Effector memory CD4-positive, alpha-beta T cell (primary cell): ENCODE results near the gene GBA2.

Experiments
- DNase-seq, 3 donors: peaks; one replicate each; pipeline ENCODE4 v3.0.0-alpha.2; 2020
- H3K27ac ChIP-seq: 2 replicates; pipeline ENCODE4 v1.7.0; 2013; ENCODE audit warnings: mild to moderate bottlenecking, low read length, moderate library complexity; ENCODE audit not compliant: insufficient read depth, poor library complexity, severe bottlenecking
- H3K27me3 ChIP-seq: replicated peaks from 2 replicates; pipeline ENCODE4 v1.7.0; 2013; ENCODE audit warnings: mild to moderate bottlenecking, low read length; ENCODE audit not compliant: insufficient read depth, control insufficient read depth, poor library complexity, severe bottlenecking
- H3K36me3 ChIP-seq: 2 replicates; pipeline ENCODE4 v1.7.0; 2013; ENCODE audit warnings: mild to moderate bottlenecking, low read length, moderate library complexity; ENCODE audit not compliant: control insufficient read depth, insufficient read depth
- H3K4me1 ChIP-seq: 2 replicates; pipeline ENCODE4 v1.7.0; 2013; ENCODE audit warnings: low read length, mild to moderate bottlenecking; ENCODE audit not compliant: control insufficient read depth, insufficient read depth, poor library complexity, severe bottlenecking
- H3K4me3 ChIP-seq: 2 replicates; pipeline ENCODE4 v1.7.0; 2013; ENCODE audit warnings: low read length, low read depth, mild to moderate bottlenecking; ENCODE audit not compliant: insufficient read depth, poor library complexity, severe bottlenecking
- H3K9me3 ChIP-seq: 2 replicates; pipeline ENCODE4 v1.7.0; 2013; ENCODE audit warnings: mild to moderate bottlenecking, low read length, moderate library complexity; ENCODE audit not compliant: control insufficient read depth

The GBA2 gene

DNA sequence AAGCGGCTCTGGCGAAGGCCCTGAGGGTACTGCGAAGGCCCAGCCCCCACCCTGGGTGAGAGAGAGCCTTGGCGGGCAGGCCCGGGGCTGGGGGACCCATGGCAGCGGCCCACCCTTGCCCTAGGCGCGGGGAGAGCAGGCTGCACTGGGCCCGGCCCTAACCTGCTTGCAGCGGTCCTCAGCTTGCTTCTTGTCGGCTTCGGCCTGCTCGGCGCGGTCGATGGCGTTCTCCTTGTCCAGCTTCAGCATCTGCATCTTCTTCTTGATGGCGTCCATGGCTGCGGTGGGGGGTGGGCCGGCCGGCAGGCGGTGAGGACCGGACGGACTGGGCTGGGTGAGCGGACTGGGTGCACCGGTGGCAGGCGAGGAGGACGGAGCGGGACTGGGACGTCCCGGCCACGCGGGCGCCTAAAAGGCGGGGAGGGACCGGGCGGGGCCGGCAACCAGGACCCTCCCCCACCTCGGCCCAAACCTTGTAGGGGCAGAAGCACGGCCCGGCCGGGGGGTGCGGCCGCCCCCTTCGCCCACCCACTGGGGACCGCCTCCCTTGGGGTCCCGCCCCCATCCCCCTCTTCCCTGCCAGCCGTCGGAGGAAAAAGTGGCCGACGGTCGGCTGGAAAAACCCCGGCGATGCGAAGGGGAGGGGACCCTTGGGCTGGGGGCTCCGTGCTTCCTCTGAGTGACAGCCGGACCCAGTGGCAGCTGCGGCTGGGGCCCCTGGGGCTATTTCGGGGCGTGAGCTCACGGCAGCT lies 59.3 kb downstream of the GBA2 start, which contains the start of gene TPM2:
TPM2 (minus strand) TSS at position 384 of the 752 bp plus-strand sequence; CDS start at position 276, 108 bp downstream.
- peak within 1 kb of the TSS; percentile 45 for H3K27ac ChIP-seq
- H3K4me1 ChIP-seq = peaks cover 9% of the 10 kb centered on the region
- H3K27me3 ChIP-seq = no peaks in the 10 kb centered on the region
- no peaks in the 10 kb centered on the region for H3K9me3 ChIP-seq
- no peak for DNase-seq
- H3K36me3 ChIP-seq = no peaks in the 10 kb centered on the region
- H3K4me3 ChIP-seq = peak within 1 kb of the TSS; percentile 78

DNA sequence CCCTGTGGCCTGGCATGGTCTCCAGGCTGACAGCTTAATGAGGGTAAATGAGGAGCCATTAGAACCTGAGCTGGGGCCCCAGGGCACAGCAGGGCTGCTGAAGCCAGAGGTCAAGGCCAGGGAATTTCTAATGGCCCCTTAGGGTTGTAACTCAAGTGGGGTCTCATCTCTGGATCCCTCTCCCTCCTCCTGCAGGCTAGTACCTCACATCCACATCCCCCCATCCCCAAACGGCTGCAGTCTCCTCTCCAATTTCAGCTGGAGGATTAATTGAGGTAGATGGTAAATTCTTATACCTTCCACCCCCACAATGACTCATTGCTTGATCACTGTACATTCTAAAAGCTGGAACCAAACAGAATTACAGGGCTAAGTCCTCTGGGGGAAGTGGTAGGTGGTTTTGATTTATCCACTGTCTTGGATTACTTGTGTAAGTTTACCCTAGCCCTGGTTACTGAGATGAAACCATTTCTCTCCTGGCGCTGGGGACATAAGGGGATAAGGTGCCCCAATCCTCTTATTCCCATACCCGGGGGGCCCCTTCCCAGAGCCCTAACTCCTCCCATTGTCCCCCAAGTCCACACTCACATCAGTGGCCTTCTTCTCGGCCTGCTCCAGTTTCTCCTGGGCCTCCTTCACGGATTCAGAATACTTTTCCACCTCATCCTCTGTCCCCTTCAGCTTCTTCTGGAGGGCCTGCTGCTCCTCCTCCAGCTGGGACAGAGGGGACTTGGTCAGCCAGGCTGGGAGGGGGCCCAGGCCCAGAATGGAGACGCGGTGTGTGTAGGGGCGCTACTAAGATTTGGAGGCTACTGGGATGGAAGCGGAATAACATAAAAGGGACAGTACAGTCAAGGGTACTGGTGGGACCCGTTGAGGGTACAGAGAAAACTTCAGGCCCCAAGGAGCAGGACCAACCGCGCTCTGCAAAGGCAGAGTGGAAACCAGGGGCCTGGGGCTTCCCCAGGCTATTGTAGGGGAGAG lies 60.2 kb downstream of the GBA2 start:
- DNase-seq = no peak
- Histone ChIP-seq H3K36me3 (no peaks in the 10 kb centered on the region), H3K4me1 (peaks cover 9% of the 10 kb centered on the region), H3K9me3 (no peaks in the 10 kb centered on the region), H3K27ac (peak overlapping the region; percentile 21), H3K27me3 (no peaks in the 10 kb centered on the region), H3K4me3 (no peak overlapping the region)

DNA sequence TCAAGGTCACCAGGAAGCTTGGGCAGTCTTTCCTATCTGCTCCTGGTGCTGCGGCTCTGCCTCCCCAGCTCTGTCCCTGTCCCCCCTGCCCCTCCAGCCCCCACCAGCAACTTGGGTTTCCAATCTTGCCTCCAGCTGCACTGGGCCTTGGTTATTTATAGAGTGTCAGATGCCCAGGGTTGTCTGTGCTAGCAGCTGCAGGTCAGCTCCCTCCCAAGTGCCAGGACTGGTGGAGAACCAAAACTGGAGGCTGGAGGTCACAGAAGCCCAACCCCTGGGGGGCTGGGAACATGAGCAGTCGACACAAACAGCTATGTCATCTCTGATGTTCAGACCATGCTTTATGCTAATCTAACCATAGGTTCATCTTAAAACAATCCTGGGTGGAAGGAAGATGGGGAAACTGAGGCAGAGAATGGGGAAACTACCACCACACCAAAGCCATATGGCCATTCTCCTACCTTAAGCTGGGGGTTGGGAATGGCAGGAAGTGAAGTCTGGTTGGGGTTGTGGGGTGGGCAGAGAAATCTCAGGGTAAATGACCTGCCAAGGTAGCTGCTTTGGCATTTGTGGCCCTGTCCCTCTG lies 61.0 kb downstream of the GBA2 start:
- H3K4me1 ChIP-seq = peaks cover 9% of the 10 kb centered on the region
- H3K9me3 ChIP-seq = no peaks in the 10 kb centered on the region
- DNase-seq = no peak
- H3K27me3 ChIP-seq = no peaks in the 10 kb centered on the region
- no peaks in the 10 kb centered on the region for H3K36me3 ChIP-seq
- no peak overlapping the region for H3K27ac ChIP-seq
- H3K4me3 ChIP-seq = no peak overlapping the region

DNA sequence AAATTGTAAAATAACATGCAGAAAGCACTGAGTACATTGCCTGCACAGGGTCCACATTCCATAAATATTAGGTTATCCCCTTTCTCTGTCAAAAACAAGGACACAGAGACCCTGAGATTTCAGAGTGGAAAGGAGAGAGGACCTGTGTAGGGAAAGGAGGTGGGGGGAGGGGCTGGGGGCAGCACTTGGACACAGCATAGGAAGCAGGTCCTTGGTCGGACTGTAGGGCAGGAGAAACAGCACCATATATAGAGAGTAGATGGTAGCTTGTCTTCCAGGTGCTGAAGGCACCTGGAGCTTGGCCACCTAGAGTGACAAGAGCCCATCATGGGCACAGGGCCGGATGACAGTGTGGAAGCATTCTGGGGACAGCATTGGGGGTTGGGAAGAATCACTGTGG lies 61.7 kb downstream of the GBA2 start:
- no peak overlapping the region for H3K27ac ChIP-seq
- H3K36me3 ChIP-seq = no peaks in the 10 kb centered on the region
- H3K27me3 ChIP-seq = no peaks in the 10 kb centered on the region
- no peak for DNase-seq
- H3K9me3 ChIP-seq = no peaks in the 10 kb centered on the region
- no peak overlapping the region for H3K4me3 ChIP-seq
- H3K4me1 ChIP-seq = peaks cover 9% of the 10 kb centered on the region
